SK-N-SH treated with all-trans-retinoic acid at 6 μM for 48 hours (cell line): ENCODE results near the gene SIGLECL1.

ENCODE experiments used
- ARNTL ChIP-seq: fragments of 450-650 bp; formaldehyde crosslinking; IDR thresholded peaks from 2 replicates; pipeline ENCODE4 v1.5.0; 2020; ENCODE audit warnings: low read depth, mild to moderate bottlenecking, moderate library complexity, borderline replicate concordance
- GLIS3 ChIP-seq: fragments of 250-450 bp; sonication (Bioruptor Pico); IDR thresholded peaks from 2 replicates; pipeline ENCODE4 v1.5.0; 2020; ENCODE audit warnings: mild to moderate bottlenecking, moderate library complexity
- TOX ChIP-seq: fragments of 250-450 bp; sonication (Bioruptor Pico); IDR thresholded peaks from 2 replicates; pipeline ENCODE4 v1.8.0; 2021; ENCODE audit warnings: mild to moderate bottlenecking, moderate library complexity, borderline replicate concordance
- ZFP3 ChIP-seq: fragments of 250-450 bp; sonication (Bioruptor Pico); IDR thresholded peaks from 2 replicates; pipeline ENCODE4 v1.5.0; 2020; ENCODE audit warnings: mild to moderate bottlenecking, moderate library complexity
- TF ChIP-seq, protein P1 (sequence below): fragments of 250-450 bp; sonication (Bioruptor Pico); IDR thresholded peaks from 2 replicates; pipeline ENCODE4 v1.8.0; 2020; ENCODE audit warnings: mild to moderate bottlenecking, moderate library complexity, borderline replicate concordance
- TF ChIP-seq, protein P2 (sequence below): fragments of 250-450 bp; sonication (Bioruptor Pico); IDR thresholded peaks from 2 replicates; pipeline ENCODE4 v1.5.1; 2020; ENCODE audit warnings: low read depth, mild to moderate bottlenecking, moderate library complexity

DNA sequence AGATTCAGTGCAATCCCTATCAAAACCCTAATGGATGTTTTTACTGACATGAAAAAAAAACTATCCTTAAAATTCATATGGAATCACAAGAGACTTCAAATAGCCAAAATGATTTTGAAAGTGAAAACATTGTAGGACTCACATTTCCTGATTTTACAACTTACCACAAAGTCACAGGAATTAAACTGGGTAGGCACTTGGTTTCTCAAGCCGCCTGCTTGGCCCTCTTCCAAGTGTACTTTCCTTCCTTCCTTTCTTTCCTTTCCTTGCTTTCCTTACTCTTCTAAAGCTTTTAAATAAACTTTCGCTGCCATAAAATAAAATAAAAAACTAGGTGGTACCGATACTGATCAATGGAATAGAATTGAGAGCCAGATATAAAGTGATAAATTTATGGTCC lies 47.0 kb upstream of the SIGLECL1 start:
- TF ChIP-seq TOX, result no peak
- TF ChIP-seq GLIS3 (CRISPR knock-in tag), result no peak
- no peak for TF ChIP-seq ARNTL (CRISPR knock-in tag)
- TF ChIP-seq, protein P1, sequence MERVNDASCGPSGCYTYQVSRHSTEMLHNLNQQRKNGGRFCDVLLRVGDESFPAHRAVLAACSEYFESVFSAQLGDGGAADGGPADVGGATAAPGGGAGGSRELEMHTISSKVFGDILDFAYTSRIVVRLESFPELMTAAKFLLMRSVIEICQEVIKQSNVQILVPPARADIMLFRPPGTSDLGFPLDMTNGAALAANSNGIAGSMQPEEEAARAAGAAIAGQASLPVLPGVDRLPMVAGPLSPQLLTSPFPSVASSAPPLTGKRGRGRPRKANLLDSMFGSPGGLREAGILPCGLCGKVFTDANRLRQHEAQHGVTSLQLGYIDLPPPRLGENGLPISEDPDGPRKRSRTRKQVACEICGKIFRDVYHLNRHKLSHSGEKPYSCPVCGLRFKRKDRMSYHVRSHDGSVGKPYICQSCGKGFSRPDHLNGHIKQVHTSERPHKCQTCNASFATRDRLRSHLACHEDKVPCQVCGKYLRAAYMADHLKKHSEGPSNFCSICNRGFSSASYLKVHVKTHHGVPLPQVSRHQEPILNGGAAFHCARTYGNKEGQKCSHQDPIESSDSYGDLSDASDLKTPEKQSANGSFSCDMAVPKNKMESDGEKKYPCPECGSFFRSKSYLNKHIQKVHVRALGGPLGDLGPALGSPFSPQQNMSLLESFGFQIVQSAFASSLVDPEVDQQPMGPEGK (CRISPR knock-in tag), result no peak
- no peak for TF ChIP-seq ZFP3 (CRISPR knock-in tag)
- TF ChIP-seq, protein P2, sequence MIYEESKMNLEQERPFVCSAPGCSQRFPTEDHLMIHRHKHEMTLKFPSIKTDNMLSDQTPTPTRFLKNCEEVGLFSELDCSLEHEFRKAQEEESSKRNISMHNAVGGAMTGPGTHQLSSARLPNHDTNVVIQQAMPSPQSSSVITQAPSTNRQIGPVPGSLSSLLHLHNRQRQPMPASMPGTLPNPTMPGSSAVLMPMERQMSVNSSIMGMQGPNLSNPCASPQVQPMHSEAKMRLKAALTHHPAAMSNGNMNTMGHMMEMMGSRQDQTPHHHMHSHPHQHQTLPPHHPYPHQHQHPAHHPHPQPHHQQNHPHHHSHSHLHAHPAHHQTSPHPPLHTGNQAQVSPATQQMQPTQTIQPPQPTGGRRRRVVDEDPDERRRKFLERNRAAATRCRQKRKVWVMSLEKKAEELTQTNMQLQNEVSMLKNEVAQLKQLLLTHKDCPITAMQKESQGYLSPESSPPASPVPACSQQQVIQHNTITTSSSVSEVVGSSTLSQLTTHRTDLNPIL (CRISPR knock-in tag), result no peak
